ENCODE data around the gene NDUFV1. TPM values are rescaled to one million over a fixed set of nuclear protein-coding genes. Genes with fewer than 3 reads are reported as not detected.
"Not testable (repeated sequence)": the region's sequence is repeated elsewhere in the genome, so short reads cannot be mapped to it uniquely, and the experiment has no call there.

NDUFV1 gene
- total RNA-seq, 1 donor from 2014 or later, result 724 TPM

DNA sequence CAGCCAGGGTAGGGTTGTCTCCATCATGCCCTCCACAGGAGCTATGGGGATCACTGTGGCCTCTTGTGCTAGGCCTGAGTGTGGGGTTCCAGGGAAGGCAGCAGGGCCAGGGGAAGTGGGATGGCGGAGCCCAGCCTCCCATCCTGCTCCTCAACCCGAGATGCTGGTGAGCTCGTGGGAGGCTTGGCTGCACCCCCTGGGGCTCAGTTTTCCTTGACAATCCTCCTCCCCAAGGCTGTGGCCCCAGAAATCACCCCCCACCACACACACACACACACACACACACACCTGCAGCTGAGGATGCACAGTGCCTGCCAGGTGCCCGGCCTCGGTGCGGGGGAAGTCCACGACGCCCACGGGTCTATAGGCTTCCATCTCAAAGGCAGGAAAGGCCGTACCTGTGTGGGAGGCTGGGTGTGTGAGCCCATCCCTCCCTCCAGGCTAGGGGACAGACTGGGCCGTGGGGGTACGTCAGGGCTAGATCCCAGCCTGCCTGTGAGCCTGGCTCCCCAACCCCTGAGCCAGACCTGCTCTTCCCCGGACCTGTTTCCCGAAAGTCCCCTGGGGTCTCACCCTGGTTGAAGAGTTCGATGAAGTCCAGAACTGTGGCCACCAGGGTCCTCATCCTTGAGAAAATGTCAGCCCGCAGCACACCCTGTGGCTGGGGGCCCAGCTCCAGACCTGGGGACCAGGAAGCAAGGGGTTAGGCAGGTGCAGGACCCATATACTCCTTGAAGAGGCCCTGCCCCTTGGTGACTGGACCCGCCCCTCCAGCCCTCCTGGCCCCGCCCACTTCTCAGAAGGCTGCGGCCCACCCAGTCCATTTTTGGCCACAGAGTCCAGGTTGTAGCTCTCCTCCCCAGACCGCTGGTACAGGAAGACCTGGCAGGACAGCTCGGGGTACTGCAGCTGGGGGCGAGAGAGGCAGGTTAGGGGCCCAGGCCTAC is 38.0 kb downstream of the NDUFV1 start:
- DNase-seq (ENCODE audit: missing footprints), result no peak
- no peak for ATAC-seq
- intact Hi-C loops (cut with DNase I), result no loop called here

DNA sequence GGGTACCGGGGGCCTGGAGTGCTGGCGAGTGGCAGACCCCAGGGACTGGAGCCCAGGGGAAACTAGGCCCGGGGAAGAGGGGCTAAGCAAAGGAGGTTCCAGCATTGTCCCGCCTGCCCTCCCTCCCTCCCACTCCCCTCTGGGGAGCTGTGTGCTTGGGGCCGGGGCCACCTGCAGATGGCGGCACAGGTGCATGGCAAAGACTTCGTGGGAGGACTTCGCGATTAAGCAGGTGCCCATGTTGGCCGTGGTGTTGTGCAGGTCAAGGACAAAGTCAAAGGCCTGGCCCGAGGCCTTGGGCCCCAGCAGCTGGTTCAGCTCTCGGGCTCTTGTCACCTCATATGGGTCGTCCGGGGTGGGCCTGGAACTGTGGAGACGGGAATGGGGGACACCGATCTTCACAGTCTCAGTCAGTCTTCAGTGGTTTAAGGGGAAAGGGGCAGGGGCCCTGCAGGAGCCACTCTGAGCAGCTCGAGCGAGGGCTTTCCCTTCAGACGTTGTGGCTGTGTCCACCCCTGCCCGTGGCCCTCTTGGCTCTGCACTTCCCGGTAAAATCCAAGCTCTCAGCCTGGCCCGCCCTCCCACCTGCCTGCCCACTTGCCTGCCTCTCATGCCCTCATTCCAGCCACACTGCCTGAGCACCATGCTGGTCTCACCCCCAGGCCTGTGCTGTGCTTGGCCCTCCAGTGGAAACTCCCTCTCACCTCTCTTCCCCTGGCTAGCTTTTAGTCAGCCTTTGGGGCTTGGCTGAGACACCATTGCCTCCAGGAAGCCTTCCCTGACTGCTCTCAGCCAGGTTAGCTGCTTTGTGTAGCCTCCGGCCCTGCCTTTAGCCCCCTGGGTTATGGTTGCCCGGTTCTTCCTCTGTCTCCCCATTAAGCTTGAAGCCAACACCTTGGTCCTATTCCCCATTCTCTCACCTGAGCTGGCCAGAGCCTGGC is 39.1 kb downstream of the NDUFV1 start:
- intact Hi-C loops (cut with DNase I), result no loop called here
- DNase-seq (ENCODE audit: missing footprints) (no peak), ATAC-seq (no peak)

DNA sequence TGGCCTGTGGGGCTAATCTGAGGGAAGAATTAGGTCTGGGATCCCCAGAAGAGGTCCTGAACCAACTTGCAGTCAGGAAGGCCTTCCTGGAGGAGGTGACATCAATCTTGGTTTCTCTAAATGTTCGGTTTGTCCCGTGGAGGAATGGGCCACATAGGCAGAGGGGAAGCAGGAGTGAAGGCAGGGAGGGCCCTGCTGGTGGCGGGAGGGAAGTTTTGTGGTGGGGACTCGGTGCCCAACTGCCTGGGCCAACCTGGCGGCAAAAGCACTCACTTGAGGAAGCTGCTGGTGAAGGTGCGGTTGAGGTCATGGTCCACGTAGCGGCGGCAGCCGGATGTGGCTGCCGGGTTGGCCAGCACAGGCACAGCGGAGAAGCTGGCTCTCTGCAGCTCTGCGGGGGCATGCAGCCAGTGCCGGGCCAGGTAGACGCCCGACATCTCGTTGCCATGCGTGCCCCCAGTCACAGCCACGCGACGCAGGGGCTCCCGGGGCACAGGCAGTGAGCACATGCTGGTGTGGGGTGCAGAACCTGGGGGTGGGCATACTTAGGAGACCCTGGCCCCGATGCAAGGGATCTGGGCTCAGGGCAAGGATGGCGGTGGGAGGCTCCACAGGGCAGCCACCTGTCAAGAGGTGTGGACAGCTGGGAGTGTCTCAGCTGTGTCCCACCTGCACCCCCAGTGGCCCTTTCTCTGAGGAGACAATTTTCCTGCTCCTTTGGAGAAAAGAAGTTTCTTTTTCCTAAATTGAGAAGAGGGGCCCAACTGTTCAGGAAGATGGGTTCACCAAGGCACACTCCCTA is 40.0 kb downstream of the NDUFV1 start:
- no peak for DNase-seq (ENCODE audit: missing footprints)
- intact Hi-C loops (cut with DNase I), result no loop called here

DNA sequence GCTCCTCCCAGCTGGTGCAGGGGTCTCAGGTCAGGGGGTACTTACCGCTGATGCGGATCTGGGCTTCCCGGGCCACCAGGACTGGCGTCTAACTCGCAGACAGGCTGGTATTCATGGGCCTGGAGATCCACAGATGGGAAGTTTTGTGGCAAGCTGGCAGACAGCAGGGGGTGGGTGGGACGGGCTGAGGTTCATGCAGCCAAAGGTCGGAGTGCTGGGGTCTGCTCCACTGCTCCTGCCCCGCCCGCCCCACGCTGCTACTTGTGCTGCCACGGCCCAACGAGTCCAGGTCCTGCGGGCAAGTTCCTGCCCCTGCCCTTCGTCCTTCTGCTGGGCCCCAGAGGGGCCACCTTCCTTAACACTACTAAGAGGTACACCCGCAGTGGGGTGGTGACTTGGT is 40.7 kb downstream of the NDUFV1 start:
- peak; percentile 60 for DNase-seq (ENCODE audit: missing footprints)
- intact Hi-C loops (cut with DNase I), result no loop called here

More for the DNA sequence above, 40.0 kb downstream of the NDUFV1 start:
- ATAC-seq, result no peak

DNA sequence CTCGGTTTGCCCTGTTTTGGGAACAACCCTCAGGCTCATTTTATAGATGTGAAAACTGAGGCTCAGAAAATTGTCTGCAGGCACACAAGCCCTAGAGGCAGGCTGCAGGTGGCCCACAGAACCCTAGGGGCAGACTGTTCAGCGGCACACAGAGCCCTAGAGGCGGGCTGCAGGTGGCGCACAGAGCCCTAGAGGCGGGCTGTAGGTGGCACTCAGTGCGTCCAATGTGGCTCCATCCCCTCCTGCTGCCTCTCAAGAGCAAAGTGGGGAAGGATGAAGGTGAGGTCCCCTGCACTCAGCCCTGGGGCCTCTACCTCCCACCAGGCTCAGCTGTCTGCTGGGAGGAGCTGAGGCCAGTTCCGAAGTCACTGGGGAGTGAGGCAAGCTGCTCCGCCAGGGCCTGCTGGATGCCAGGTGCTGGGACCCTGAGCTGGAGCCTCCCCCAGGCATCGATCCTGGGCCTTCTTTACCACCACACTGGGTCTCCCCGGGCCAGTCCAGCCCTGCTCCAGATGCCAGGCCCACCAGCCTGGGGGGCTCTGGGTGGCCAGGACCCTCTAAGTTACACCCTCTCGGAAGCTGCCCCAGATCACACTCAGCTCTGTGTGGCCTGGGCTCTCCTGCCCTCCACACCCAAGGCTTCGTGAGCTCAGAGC is 41.5 kb downstream of the NDUFV1 start:
- no peak for ATAC-seq
- no peak for DNase-seq (ENCODE audit: missing footprints)
- intact Hi-C loops (cut with DNase I), result no loop called here

More for the DNA sequence above, 40.7 kb downstream of the NDUFV1 start:
- ATAC-seq, result no peak

DNA sequence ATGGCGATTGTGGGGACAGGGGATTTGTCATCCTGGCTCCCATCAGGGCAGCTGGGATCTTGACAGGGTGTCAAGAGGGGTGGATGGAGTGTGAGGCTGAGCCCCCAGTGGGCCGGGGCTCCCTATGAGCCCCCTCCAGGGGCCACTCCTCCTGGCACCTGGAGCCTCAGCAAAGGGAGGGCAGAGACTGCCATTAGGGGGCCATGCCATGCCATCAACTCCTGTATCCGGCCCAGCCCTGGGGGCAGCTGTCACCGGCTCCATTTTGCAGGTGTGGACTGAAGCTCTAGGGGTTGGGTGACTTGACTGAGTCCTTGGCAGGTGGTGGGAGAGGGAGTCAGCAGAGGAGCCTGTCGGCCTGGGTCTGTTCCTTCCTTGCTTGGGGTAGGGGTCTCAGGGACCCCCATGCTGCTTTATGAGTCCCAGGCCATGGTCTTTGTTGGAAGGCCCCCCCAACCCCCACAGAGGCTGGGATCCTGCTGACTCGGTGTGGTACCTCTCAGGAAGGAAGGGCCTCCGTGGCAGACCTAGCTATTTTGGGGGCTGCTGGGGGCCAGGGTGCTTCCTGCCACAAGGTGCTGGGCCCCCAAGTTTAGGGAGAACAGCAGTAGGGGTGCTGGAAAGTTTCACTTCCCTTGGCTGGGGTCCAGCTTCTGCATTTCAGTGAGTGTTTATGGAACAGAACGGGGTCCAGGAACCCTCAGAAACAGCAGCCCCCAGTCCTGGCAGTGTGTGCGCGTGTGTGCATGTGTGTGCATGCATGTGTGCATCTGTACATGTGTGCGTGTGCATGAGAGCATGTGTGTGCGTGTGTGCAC is 42.3 kb downstream of the NDUFV1 start:
- ATAC-seq, result no peak
- intact Hi-C loops (cut with DNase I), result no loop called here
- no peak for DNase-seq (ENCODE audit: missing footprints)

DNA sequence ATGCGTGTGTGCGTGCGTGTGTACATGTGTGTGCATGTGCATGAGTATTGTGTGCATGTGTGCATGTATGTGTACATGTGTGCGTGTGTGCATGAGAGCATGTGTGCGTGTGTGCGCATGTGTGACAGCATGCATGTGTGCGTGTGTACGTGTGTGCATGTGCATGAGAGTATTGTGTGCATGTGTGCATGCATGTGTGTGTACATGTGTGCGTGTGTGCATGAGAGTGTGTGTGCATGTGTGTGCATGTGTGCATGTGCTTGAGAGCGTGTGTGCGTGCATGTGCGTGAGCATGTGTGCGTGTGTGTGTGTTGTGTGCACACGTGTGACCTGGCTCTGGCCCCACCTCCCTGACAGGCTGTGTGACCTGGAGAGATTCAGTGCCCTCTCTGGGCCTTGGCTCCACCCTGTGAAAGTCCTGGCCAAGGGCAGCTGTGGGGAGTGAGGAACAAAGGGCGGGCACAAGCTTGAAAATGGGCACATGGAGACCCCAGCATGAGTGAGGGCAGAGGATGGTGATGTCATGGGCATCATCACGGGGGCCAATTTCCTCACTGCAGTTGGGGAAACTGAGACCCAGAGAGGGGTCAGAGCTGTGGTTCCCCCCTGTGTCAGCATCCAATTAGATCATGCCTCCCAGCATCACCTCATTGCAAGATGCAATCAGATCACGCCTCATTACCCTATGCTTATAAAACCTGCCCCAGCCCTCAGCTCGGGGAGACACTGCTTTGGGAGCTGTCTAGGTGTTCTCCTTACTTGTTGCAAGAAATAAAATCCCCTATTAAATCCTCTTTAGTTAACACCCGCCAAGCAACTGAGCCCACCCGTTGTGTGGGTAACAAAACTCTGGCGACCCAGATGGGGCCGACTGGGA is 43.1 kb downstream of the NDUFV1 start:
- ATAC-seq (no peak), DNase-seq (ENCODE audit: missing footprints) (no peak)
- intact Hi-C loops (cut with DNase I), result no loop called here

DNA sequence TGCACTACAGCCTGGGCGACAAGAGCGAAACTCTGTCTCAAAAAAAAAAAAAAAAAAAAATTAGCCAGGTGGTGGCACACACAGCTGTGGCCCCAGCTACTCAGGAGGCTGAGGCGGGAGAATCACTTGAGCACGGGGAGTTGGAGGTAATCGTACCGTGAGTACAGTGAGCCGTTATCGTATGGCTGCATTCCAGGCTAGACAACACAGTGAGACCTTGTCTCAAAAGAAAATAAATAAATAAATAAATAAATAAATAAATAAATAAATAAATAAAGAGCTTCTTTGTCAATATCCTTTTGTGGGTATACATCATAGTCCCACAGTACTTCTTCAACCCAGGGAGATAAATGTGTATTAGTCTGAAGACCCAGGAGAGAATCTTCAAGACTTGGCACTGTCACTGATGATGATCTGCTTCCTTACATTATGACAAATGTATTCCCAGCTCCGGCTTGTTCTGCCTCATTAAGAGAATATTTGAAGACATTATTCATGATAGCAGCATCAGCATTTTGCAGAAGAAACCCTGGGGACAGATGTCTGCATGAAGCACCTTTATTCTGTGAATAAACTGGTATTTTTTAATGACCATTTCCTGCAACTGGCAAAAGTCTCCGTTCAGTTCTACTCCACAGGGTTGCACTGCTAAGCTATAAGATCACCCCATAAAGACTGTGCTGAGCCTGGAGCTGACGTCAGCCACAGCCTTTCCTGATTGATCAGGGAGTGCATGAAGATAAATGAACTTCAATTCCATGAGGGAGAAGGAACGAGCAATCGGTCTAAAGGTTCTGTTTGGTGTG is 45.4 kb downstream of the NDUFV1 start:
- DNase-seq (ENCODE audit: missing footprints) (no peak), ATAC-seq (no peak)
- intact Hi-C loops (cut with DNase I), result no loop called here

DNA sequence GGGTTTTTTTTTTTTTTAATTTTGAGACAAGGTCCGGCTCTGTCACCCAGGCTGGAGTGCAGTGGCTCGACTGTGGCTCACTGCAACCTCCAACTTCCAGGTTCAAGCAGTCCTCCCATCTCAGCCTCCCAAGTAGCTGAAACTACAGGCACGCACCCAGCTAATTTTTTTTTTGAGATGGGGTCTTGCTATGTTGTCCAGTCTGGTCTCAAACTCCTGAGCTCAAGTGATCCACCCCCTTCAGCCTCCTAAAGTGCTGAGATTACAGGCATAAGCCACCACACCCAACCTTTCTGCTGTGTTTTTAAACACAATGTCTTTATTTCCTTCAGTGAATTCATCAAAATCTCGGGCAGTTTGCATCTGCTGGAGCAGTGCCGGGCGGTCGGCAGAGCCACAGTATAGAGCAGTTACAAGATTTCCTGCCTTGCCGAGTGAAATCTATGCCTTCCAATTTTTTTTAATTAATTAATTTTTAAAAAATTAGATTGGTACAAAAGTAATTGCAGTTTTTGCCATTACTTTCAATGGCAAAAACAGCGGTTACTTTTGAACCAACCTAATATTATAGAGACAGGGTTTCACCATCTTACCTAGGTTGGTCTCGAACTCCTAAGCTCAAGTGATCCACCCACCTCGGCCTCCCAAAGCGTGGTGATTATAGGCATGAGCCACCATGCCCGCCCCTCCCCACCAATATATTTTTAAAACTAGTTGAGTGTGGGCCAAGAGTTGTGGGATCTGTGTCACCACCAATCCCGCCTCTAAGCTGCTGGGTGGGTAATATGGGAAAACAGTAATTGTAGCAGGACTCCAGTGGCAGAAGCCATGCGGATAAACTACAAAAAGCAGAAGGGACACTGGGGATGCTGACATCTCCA is 46.5 kb downstream of the NDUFV1 start:
- DNase-seq (ENCODE audit: missing footprints), result no peak
- intact Hi-C loops (cut with DNase I), result no loop called here
- ATAC-seq, result no peak

DNA sequence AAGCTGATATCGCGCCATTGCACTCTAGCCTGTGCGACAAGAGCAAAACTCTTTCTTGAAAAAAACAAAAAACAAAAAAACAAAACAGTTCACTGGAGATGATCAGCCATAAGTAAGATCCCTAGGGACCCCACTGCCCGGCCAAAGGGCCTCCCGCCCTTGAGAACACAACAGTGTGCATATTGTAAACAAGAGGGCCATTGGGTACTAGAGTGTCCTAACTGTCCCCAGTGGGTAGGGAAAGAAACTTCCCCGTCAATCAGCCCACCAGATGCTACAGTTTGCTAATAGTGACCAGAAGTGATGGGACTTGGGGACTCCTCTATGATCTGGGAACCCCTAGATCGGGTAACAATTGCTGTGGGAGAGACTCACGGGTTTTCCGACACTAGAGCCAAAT is 47.5 kb downstream of the NDUFV1 start:
- intact Hi-C loops (cut with DNase I), result no loop called here
- ATAC-seq, result no peak
- no peak for DNase-seq (ENCODE audit: missing footprints)

DNA sequence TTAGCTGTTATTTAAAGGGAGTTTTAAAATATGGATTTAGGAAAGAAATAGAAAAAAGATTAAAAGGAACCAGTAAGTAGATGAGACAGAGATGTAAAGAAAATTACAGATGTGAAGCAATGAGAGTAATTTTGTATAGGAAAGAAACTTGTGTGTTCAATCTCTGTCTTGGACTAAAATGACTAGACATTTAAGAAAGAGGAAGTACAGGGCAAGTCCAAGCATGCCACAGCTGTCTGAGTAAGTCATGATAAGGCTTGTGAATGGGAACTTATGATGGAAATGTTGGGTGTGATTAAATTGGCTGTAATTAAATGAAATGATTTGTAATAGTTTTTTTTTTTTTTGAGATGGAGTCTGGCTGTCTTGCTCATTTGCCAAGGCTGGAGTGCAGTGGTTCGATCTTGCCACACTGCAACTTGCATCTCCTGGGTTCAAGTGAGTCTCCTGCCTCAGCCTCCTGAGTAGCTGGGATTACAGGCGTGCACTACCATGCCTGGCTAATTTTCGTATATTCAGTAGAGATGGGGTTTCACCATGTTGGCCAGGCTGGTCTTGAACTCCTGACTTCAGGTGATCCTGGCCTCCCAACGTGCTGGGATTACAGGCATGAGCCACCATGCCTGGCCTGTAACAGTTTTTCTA is 49.7 kb downstream of the NDUFV1 start:
- no peak for DNase-seq (ENCODE audit: missing footprints)
- intact Hi-C loops (cut with DNase I), result no loop called here
- no peak for ATAC-seq

DNA sequence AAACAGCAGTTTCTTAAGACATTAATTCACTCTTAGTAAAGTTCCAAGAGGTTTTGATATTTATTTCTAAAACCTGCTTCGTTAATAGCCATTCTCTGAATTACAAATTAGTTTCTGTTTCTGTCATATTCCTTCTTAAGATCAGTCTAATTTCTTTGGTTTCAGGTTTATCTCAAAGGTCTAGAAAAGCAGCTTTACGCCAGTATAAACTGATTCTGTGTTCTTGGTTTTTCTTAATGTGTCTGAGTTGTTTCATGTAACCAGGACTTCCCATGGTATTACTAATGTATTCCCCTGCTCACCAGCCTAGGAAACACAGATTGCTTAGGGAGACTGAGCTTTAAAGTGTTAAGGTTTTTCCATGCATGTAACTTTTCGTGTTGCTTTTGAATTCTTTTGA is 50.6 kb downstream of the NDUFV1 start:
- DNase-seq (ENCODE audit: missing footprints), result no peak
- no peak for ATAC-seq
- intact Hi-C loops (cut with DNase I), result no loop called here

DNA sequence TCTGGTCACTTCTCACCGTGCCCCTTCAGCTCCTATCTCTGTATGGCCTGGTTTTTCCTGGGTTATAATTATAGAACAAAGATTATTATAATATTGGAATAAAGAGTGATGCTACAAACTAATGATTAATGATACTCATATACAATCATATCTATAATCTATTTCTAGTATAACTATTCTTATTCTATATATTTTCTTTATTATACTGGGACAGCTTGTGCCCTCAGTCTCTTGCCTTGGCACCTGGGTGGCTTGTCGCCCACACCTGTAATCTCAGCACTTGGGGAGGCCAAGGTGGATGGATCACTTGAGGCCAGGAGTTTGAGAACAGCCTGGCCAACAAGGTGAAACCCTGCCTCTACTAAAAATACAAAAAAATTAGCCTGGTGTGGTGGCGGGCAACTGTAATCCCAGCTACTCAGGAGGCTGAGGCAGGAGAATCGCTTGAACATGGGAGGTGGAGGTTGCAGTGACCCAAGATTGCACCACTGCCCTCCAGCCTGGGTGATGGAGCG is 53.0 kb downstream of the NDUFV1 start:
- intact Hi-C loops (cut with DNase I), result loop anchor here (2.0 kb wide), 2 partner anchors 29 to 87 kb away; no protein-coding TSS in a partner anchor
- not testable (repeated sequence) for DNase-seq (ENCODE audit: missing footprints); ATAC-seq

DNA sequence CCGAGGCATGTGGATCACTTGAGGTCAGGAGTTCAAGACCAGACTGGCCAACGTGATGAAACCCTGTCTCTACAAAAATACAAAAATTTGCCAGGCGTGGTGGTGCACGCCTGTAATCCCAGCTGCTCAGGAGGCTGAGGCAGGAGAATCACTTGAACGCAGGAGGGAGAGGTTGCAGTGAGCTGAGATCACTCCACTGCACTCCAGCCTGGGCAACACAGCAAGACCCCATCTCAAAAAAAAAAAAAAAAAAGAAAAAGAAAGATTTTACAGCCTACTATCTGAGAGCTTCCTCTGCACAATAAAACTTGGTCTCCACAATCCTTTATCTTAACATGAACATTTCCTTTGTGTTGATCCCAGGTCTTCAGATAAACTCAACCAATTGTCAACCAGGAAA is 54.0 kb downstream of the NDUFV1 start:
- intact Hi-C loops (cut with DNase I); ATAC-seq; DNase-seq (ENCODE audit: missing footprints): not testable (repeated sequence)
